ENCODE data around the gene FIGNL2.

The FIGNL2 gene

DNA sequence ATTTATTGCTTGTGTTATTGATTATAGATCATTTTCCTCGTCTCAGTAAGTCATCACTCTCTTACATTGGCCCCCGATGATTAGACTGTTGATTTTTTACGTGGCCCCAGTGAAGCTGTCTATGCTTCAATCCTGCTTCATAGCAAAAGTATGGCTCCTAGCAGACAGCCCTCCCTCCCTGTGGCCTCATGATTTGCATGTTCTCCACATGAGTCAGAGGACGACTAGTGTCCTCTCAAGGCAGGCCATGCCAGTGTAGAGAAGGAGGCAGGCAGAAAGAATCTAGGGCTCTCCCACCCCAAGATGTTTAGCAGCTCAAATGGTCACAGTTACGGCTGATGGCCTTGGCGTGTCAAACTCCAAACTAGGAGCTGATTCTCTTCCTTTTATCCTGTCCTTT lies 59.6 kb downstream of the FIGNL2 start:
- no peak overlapping the region for H3K27ac ChIP-seq (ENCODE audit: poor library complexity, severe bottlenecking)
- H3K27me3 ChIP-seq (ENCODE audit: insufficient read depth, poor library complexity, severe bottlenecking), result no peaks in the 10 kb centered on the region
- H3K36me3 ChIP-seq (ENCODE audit: low read depth), result no peaks in the 10 kb centered on the region; the same call in 1 of the 2 replicates
- no peaks in the 10 kb centered on the region for H3K4me1 ChIP-seq (ENCODE audit: insufficient read depth, poor library complexity, severe bottlenecking)
- H3K4me3 ChIP-seq (ENCODE audit: severe bottlenecking), result no peak overlapping the region
- ATAC-seq (ENCODE audit: low read depth), result peak; percentile 71; the same call in 1 of the 3 replicates
- no peaks in the 10 kb centered on the region for H3K9me3 ChIP-seq (ENCODE audit: severe bottlenecking)
- no peak for TF ChIP-seq CTCF (IDR thresholded peaks at IDR 0.05; ENCODE audit: poor library complexity, severe bottlenecking)
- no peak for DNase-seq (ENCODE audit: low spot score)

GRCh38 chr12:51785906-51786305 lies 62.6 kb downstream of the FIGNL2 start:
- H3K4me3 ChIP-seq (ENCODE audit: severe bottlenecking), result no peak overlapping the region
- no peaks in the 10 kb centered on the region for H3K27me3 ChIP-seq (ENCODE audit: insufficient read depth, poor library complexity, severe bottlenecking)
- TF ChIP-seq CTCF (IDR thresholded peaks at IDR 0.05; ENCODE audit: poor library complexity, severe bottlenecking), result no peak
- ATAC-seq (ENCODE audit: low read depth) (no peak), DNase-seq (ENCODE audit: low spot score) (no peak)
- no peaks in the 10 kb centered on the region for H3K4me1 ChIP-seq (ENCODE audit: insufficient read depth, poor library complexity, severe bottlenecking)
- H3K36me3 ChIP-seq (ENCODE audit: low read depth), result no peaks in the 10 kb centered on the region; the same call in 1 of the 2 replicates
- H3K27ac ChIP-seq (ENCODE audit: poor library complexity, severe bottlenecking), result no peak overlapping the region
- no peaks in the 10 kb centered on the region for H3K9me3 ChIP-seq (ENCODE audit: severe bottlenecking)

- no peak overlapping the region for H3K27ac ChIP-seq (ENCODE audit: poor library complexity, severe bottlenecking)
- TF ChIP-seq CTCF (IDR thresholded peaks at IDR 0.05; ENCODE audit: poor library complexity, severe bottlenecking), result no peak
- H3K4me3 ChIP-seq (ENCODE audit: severe bottlenecking), result no peak overlapping the region
- H3K4me1 ChIP-seq (ENCODE audit: insufficient read depth, poor library complexity, severe bottlenecking), result no peaks in the 10 kb centered on the region
- ATAC-seq (ENCODE audit: low read depth) (no peak), DNase-seq (ENCODE audit: low spot score) (no peak)
- H3K9me3 ChIP-seq (ENCODE audit: severe bottlenecking), result no peaks in the 10 kb centered on the region
- H3K36me3 ChIP-seq (ENCODE audit: low read depth), result no peaks in the 10 kb centered on the region; the same call in 1 of the 2 replicates
- no peaks in the 10 kb centered on the region for H3K27me3 ChIP-seq (ENCODE audit: insufficient read depth, poor library complexity, severe bottlenecking)
These were observed 63.8 kb downstream of the FIGNL2 start for GRCh38 chr12:51784688-51785087.

DNA sequence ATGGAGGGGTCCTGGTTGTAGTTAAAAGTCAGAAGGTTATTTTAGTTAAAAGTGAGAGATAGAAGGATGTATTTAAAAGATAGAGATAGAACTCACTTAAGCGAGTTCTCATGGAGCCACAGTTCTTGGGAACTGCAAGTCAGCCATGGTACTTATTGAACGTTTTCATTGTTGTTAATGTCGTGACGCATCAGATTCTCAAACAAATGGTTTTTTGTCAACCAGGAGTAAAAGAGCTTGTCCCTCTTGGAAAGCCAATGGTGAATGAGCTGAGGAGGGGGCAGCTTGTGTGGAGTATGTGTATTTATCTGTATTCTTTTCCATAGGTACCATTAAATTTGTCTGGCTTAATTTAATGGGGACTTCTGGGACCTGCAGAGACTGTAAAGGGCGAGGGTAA lies 68.6 kb downstream of the FIGNL2 start:
- Histone ChIP-seq H3K4me1 (ENCODE audit: insufficient read depth, poor library complexity, severe bottlenecking) (no peaks in the 10 kb centered on the region), H3K36me3 (ENCODE audit: low read depth) (no peaks in the 10 kb centered on the region), H3K27me3 (ENCODE audit: insufficient read depth, poor library complexity, severe bottlenecking) (no peaks in the 10 kb centered on the region), H3K27ac (ENCODE audit: poor library complexity, severe bottlenecking) (no peak overlapping the region), H3K4me3 (ENCODE audit: severe bottlenecking) (no peak overlapping the region), H3K9me3 (ENCODE audit: severe bottlenecking) (no peaks in the 10 kb centered on the region)
- DNase-seq (ENCODE audit: low spot score) (no peak), ATAC-seq (ENCODE audit: low read depth) (no peak)
- no peak for TF ChIP-seq CTCF (IDR thresholded peaks at IDR 0.05; ENCODE audit: poor library complexity, severe bottlenecking)

DNA sequence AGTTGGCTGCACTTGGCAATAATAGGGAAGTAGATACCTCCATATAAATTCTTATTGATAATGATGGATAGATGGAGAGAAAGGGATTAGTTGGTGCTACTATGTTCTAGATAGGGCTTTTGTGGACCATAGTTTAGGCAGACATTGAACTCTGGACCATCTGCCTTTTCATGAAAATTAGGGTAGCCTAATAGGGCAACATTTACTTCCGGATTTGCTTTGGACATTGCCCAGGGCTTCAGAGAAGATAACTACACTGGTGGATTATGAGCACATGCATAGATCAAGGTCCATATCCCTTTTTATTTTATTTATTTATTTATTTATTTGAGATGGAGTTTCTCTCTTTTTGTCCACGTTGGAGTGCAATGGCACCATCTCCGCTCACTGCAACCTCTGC lies 70.5 kb downstream of the FIGNL2 start:
- Histone ChIP-seq H3K9me3 (ENCODE audit: severe bottlenecking) (peaks cover 4% of the 10 kb centered on the region), H3K36me3 (ENCODE audit: low read depth) (no peaks in the 10 kb centered on the region), H3K4me3 (ENCODE audit: severe bottlenecking) (no peak overlapping the region), H3K27me3 (ENCODE audit: insufficient read depth, poor library complexity, severe bottlenecking) (no peaks in the 10 kb centered on the region), H3K4me1 (ENCODE audit: insufficient read depth, poor library complexity, severe bottlenecking) (peaks cover 8% of the 10 kb centered on the region), H3K27ac (ENCODE audit: poor library complexity, severe bottlenecking) (no peak overlapping the region)
- DNase-seq (ENCODE audit: low spot score) (no peak), ATAC-seq (ENCODE audit: low read depth) (no peak)
- no peak for TF ChIP-seq CTCF (IDR thresholded peaks at IDR 0.05; ENCODE audit: poor library complexity, severe bottlenecking)

Data from RWPE2 (cell line).